PFSK-1 (cell line): Measurements from ENCODE around the gene YES1.

Source experiments
- FOXP2 ChIP-seq: optimal IDR thresholded peaks from 2 replicates; pipeline ENCODE3; 2011; ENCODE audit warnings: borderline replicate concordance, control low read depth, inconsistent platforms; ENCODE audit not compliant: insufficient read depth; ENCODE audit errors: extremely low read length, extremely low read depth
- POLR2AphosphoS5 ChIP-seq: IDR thresholded peaks from 2 replicates; pipeline ENCODE4 v1.6.1; 2012; ENCODE audit warnings: low read depth, mild to moderate bottlenecking, control low read depth, low read length, moderate library complexity
- SIN3A ChIP-seq: IDR thresholded peaks from 2 replicates; pipeline ENCODE4 v1.6.1; 2012; ENCODE audit warnings: mild to moderate bottlenecking, low read length, moderate library complexity, borderline replicate concordance; ENCODE audit not compliant: insufficient read depth
- TAF1 ChIP-seq: IDR thresholded peaks from 2 replicates; pipeline ENCODE4 v1.6.1; 2012; ENCODE audit warnings: low read length, control low read depth, borderline replicate concordance; ENCODE audit not compliant: insufficient read depth
- TF ChIP-seq, protein P1 (sequence below), 2 experiments: IDR thresholded peaks; 2 replicates each; pipeline versions ENCODE4 v1.6.1 to v1.8.0; 2011 to 2012; ENCODE audit warnings: low read depth in 2 of 2, low read length in 2 of 2, control low read depth in 1 of 2, inconsistent platforms in 1 of 2, mild to moderate bottlenecking in 1 of 2, moderate library complexity in 1 of 2; ENCODE audit not compliant: insufficient read depth in 1 of 2

Gene YES1

DNA sequence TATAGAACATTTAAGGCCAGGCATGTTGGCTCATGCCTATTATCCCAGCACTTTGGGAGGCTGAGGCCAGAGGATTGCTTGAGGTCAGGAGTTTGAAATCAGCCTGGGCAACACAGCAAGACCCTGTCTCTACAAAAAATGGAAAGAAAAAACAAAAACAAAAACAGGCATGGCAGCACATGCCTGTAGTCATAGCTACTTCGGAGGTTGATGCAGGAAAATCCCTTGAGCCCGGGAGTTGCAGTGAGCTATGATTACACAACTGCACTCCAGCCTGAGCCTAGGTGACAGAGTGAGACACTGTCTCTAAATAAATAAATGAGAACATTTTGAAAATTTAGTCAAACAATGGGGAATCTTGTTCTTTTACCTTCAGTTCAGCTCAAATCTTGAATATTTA, 12.1 kb upstream of the YES1 start:
- TF ChIP-seq POLR2AphosphoS5 (no peak), SIN3A (no peak), FOXP2 (no peak), TAF1 (no peak)
- TF ChIP-seq, protein P1, sequence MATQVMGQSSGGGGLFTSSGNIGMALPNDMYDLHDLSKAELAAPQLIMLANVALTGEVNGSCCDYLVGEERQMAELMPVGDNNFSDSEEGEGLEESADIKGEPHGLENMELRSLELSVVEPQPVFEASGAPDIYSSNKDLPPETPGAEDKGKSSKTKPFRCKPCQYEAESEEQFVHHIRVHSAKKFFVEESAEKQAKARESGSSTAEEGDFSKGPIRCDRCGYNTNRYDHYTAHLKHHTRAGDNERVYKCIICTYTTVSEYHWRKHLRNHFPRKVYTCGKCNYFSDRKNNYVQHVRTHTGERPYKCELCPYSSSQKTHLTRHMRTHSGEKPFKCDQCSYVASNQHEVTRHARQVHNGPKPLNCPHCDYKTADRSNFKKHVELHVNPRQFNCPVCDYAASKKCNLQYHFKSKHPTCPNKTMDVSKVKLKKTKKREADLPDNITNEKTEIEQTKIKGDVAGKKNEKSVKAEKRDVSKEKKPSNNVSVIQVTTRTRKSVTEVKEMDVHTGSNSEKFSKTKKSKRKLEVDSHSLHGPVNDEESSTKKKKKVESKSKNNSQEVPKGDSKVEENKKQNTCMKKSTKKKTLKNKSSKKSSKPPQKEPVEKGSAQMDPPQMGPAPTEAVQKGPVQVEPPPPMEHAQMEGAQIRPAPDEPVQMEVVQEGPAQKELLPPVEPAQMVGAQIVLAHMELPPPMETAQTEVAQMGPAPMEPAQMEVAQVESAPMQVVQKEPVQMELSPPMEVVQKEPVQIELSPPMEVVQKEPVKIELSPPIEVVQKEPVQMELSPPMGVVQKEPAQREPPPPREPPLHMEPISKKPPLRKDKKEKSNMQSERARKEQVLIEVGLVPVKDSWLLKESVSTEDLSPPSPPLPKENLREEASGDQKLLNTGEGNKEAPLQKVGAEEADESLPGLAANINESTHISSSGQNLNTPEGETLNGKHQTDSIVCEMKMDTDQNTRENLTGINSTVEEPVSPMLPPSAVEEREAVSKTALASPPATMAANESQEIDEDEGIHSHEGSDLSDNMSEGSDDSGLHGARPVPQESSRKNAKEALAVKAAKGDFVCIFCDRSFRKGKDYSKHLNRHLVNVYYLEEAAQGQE (IDR thresholded peaks at IDR 0.05; ENCODE audit: insufficient read depth in 1 of 2, low read depth in 2 of 2, low read length in 2 of 2), result no peak

DNA sequence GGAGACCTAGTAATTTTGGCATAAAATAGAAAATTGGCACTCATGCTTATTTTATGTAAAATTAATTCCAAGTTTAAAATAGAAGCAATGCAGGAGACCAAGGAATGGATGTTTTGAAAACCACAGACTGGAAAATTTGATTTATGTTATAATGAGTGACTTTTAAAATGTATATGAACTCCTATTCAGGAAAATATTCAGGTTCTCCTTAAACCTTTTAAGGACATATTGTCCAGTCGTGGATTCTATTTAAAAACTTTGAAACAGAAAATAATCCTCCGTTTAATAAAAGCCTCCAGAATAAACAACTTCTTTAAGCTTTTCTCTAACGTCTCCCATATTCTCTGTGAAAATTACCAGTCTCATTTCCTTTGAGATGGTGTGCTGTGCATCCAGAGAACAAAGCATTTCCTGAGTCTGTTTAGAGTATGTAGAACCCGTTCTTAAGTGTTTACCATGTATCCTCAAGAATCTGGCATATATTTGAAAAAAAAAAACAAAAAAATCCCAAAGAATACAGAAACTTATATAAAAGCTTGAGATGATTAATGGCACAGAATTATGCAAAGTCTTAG, 8.6 kb upstream of the YES1 start:
- TF ChIP-seq POLR2AphosphoS5 (no peak), FOXP2 (no peak), TAF1 (no peak), SIN3A (no peak)
- TF ChIP-seq, protein P1 (IDR thresholded peaks at IDR 0.05; ENCODE audit: insufficient read depth in 1 of 2, low read depth in 2 of 2, low read length in 2 of 2), result no peak

DNA sequence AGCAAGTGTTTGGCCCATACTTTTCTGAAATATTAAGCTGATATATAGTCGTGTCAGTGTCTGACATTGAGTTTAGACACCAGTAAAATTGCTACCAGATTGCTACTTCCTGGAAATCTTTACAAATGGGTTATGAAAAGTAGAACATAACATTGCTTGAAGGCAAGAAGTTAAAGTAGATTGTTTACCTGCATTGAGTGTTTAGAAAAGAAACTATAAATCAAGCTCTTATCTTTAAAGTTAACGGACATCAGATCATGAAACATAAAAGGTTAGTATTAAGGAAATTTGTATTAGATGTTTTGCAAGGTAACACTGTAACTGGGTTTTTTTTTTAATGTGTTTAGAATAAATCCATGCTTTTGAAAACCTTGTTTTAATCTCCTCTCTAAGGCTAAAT, 4.8 kb upstream of the YES1 start:
- no peak for TF ChIP-seq FOXP2
- TF ChIP-seq TAF1, result no peak
- TF ChIP-seq SIN3A, result no peak
- no peak for TF ChIP-seq POLR2AphosphoS5
- TF ChIP-seq, protein P1 (IDR thresholded peaks at IDR 0.05; ENCODE audit: insufficient read depth in 1 of 2, low read depth in 2 of 2, low read length in 2 of 2), result no peak

DNA sequence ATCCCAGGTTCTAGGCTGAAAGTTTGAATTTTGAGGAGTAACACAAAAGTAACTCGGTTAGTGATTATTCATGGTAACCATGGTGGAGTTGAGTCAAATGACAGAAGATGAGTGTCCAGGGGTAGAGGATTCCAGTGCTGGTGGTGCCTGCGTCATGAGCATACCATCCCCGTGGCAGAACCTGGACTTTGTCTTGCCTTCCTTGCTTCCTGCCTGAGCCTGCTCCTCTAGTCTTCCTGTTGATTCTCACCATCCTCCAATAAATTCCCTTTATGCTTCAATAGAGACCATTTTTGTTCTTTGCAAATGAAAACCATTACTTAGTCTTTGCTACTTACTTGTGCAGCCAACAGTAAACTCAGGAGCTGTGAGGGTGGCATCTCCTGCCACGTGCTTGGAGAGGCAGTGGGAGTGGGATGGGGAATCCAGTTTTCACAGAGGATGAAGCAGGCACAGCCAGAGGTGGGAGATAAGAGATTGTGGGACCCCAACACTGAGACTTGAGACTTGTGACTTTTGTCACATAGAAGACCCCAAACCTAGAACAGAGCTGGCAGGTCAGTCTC, 4.1 kb upstream of the YES1 start:
- TF ChIP-seq, protein P1 (IDR thresholded peaks at IDR 0.05; ENCODE audit: insufficient read depth in 1 of 2, low read depth in 2 of 2, low read length in 2 of 2), result no peak
- TF ChIP-seq FOXP2 (no peak), SIN3A (no peak), TAF1 (no peak), POLR2AphosphoS5 (no peak)
